Gastrocnemius medialis (tissue), 4 donors: ENCODE measurements around the gene UTY. TPM values are rescaled to one million over a fixed set of nuclear protein-coding genes. Genes with fewer than 3 reads are reported as not detected.

Source experiments
- ATAC-seq, 2 donors: fragments of 150-250 bp; one replicate each; pipeline ENCODE4 v1.9.1; 2016
- DNase-seq, 2 donors: peaks; one replicate each; pipeline ENCODE4 v3.0.0-alpha.2; 2019
- H3K27ac ChIP-seq, 4 donors: fragments of 200-600 bp; sonication (generic); 1 replicate in 1 of 4; 2 replicates in 3 of 4; pipeline ENCODE4 v1.5.1; 2016 to 2018; ENCODE audit warnings: mild to moderate bottlenecking in 2 of 4, moderate library complexity in 1 of 4
- H3K27me3 ChIP-seq, 3 donors: fragments of 200-600 bp; sonication (generic) in 2 of 3; 1 replicate in 1 of 3; 2 replicates in 2 of 3; pipeline versions ENCODE4 v1.5.1 to v1.6.0; 2016 to 2019; ENCODE audit warnings: mild to moderate bottlenecking in 1 of 3, moderate library complexity in 1 of 3
- H3K36me3 ChIP-seq, 2 donors: fragments of 200-600 bp; sonication (generic) in 1 of 2; one replicate each; pipeline ENCODE4 v1.5.1; 2017 to 2018
- H3K4me1 ChIP-seq, 2 donors: fragments of 200-600 bp; sonication (generic) in 1 of 2; one replicate each; pipeline ENCODE4 v1.5.1; 2016 to 2017; ENCODE audit warnings: mild to moderate bottlenecking in 2 of 2
- H3K4me3 ChIP-seq, 4 donors: fragments of 200-600 bp; sonication (generic) in 3 of 4; 1 replicate in 1 of 4; 2 replicates in 3 of 4; pipeline ENCODE4 v1.5.1; 2016 to 2019; ENCODE audit warnings: mild to moderate bottlenecking in 2 of 4
- H3K9me3 ChIP-seq, 3 donors: fragments of 200-600 bp; sonication (generic) in 2 of 3; 1 replicate in 1 of 3; 2 replicates in 2 of 3; pipeline ENCODE4 v1.5.1; 2016 to 2019
- POLR2A ChIP-seq, 2 donors: fragments of 450-650 bp; IDR thresholded peaks; one replicate each; pipeline ENCODE4 v1.6.1; 2017; ENCODE audit warnings: antibody characterized with exemption in 2 of 2, mild to moderate bottlenecking in 2 of 2, moderate library complexity in 2 of 2
- in situ Hi-C, 4 donors: fragments of 200-750 bp; cut with MboI; loops; one replicate each; pipeline versions ENCODE4 v1.15.0 to v1.8.0; 2017; ENCODE audit warnings: low sequenced_read_pairs in 4 of 4
- intact Hi-C: fragments of 100-400 bp; cut with DNase I; formaldehyde crosslinking; loops from one replicate; pipeline ENCODE4 v1.15.1; 2023; ENCODE audit warnings: low total_unique reads
- total RNA-seq, 4 donors: library from RNA; depleted of rRNA; stranded (reverse); fragments of >200 nt; gene quantifications; one replicate each; pipeline versions ENCODE4 v1.1.0 to v1.2.3, GENCODE V29; 2016
- TF ChIP-seq, protein P1 (sequence below), 5 experiments: fragments of 450-650 bp in 3 of 5; fragments of 200-600 bp in 2 of 5; sonication (generic) in 2 of 5; IDR thresholded peaks in 4 of 5; conservative IDR thresholded peaks in 1 of 5; 1 replicate in 4 of 5; 2 replicates in 1 of 5; pipeline ENCODE4 v1.5.1; 2016 to 2019; ENCODE audit warnings: antibody characterized with exemption in 5 of 5, mild to moderate bottlenecking in 3 of 5, moderate library complexity in 3 of 5

UTY gene
- total RNA-seq, 4 donors from 2014 or later: 17.2 to 39.4 TPM; not detected in 2

DNA sequence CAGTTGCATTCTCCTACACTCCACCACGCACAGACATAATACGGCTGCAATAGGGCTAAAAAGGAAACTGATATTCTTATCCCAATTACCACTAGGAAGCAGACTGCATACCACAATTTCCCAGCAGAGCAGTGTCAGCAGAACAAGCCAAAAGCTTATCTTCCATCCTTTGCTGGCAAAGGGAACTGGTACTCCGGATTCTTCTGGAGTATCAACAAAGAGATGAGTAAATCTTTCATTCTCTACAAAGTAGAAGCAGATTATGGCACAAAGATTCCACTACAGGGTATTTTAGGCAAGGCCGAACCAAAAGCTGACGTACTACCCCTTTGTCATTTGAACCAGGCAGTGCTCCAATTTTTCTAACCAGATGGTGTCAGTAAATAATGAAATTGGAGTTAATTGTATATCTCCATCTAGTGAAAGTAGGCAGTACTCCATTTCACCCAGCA, 56.5 kb downstream of the UTY start:
- Histone ChIP-seq H3K9me3 (no peaks in the 10 kb centered on the region), H3K36me3 (no peaks in the 10 kb centered on the region), H3K27ac (peak overlapping the region in 2 of 4 donors; percentile 35 to 41), H3K4me1 (peaks cover 0 to 29% of the 10 kb centered on the region in 2 donors), H3K4me3 (no peak overlapping the region), H3K27me3 (no peaks in the 10 kb centered on the region)
- TF ChIP-seq POLR2A (IDR thresholded peaks at IDR 0.05): no peak
- TF ChIP-seq, protein P1, sequence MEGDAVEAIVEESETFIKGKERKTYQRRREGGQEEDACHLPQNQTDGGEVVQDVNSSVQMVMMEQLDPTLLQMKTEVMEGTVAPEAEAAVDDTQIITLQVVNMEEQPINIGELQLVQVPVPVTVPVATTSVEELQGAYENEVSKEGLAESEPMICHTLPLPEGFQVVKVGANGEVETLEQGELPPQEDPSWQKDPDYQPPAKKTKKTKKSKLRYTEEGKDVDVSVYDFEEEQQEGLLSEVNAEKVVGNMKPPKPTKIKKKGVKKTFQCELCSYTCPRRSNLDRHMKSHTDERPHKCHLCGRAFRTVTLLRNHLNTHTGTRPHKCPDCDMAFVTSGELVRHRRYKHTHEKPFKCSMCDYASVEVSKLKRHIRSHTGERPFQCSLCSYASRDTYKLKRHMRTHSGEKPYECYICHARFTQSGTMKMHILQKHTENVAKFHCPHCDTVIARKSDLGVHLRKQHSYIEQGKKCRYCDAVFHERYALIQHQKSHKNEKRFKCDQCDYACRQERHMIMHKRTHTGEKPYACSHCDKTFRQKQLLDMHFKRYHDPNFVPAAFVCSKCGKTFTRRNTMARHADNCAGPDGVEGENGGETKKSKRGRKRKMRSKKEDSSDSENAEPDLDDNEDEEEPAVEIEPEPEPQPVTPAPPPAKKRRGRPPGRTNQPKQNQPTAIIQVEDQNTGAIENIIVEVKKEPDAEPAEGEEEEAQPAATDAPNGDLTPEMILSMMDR (IDR thresholded peaks at IDR 0.05 in 4 of 5, conservative IDR thresholded peaks at IDR 0.05 in 1 of 5): no peak
- in situ Hi-C loops: no loop called here
- intact Hi-C loops: no loop called here
- no peak for ATAC-seq
- no peak for DNase-seq

DNA sequence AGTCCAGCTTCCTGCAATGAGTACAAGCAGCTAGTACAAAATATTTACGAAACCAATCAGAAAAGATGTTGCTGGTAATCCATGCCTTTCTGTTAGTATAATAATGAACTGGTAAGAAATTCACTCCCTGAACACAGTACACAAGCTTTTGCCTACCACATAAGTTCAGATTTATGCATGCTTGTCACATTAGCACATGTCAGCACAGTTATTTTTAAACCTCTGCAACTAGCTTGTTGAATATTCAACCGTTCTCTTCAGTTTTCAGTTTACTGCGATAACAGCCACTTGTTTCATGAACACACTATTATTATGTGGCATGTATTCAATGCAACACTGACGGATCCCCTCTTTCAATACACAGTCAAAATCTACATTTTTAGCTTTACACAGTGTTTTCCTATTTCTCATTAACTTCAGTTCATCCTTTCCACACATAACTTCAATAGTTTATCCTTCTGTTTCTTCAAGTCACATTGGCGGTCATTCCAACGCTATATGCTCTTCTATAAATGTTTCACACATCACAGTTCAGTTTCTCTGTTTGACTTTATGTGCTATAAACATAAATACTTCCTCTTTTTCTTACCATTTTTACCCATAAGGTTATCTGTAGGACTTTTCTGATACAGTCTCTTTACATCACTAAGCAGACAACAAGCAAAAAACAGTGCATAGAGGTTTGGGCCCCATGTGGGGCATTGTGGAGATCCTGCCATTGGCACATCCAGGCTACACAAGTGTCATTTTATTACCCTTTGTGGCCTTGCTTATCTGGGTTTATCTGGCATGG, 62.8 kb downstream of the UTY start:
- H3K9me3 ChIP-seq: no peaks in the 10 kb centered on the region
- H3K4me1 ChIP-seq: peaks cover 0 to 26% of the 10 kb centered on the region in 2 donors
- no peak for DNase-seq
- no peak for TF ChIP-seq POLR2A (IDR thresholded peaks at IDR 0.05)
- no peak overlapping the region for H3K4me3 ChIP-seq
- in situ Hi-C loops (no loop called here), intact Hi-C loops (no loop called here)
- no peaks in the 10 kb centered on the region for H3K36me3 ChIP-seq
- H3K27me3 ChIP-seq: no peaks in the 10 kb centered on the region
- no peak overlapping the region for H3K27ac ChIP-seq
- ATAC-seq: no peak

DNA sequence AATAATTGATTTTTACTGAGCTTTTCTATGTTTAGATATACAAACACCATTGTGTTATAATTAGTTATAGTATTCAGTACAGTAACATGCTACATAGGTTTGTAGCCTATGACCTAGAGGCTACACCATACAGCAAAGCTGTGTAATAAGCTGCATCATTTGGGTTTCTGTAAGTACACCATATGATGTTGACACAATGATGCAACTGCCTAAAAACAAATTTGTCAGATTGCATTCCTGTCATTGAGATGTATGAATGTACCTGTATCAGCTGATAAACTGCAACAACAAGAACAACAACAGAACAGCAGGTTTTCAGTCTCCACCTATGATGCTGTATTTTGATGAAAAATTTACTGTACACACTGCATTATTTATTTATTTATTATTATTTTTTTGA, 64.3 kb downstream of the UTY start:
- Histone ChIP-seq H3K36me3 (no peaks in the 10 kb centered on the region), H3K4me1 (peaks cover 0 to 22% of the 10 kb centered on the region in 2 donors), H3K9me3 (no peaks in the 10 kb centered on the region), H3K27me3 (no peaks in the 10 kb centered on the region), H3K27ac (no peak overlapping the region), H3K4me3 (no peak overlapping the region)
- intact Hi-C loops (no loop called here), in situ Hi-C loops (no loop called here)
- ATAC-seq: no peak
- TF ChIP-seq, protein P1 (IDR thresholded peaks at IDR 0.05 in 4 of 5, conservative IDR thresholded peaks at IDR 0.05 in 1 of 5): no peak
- TF ChIP-seq POLR2A (IDR thresholded peaks at IDR 0.05): no peak
- no peak for DNase-seq

DNA sequence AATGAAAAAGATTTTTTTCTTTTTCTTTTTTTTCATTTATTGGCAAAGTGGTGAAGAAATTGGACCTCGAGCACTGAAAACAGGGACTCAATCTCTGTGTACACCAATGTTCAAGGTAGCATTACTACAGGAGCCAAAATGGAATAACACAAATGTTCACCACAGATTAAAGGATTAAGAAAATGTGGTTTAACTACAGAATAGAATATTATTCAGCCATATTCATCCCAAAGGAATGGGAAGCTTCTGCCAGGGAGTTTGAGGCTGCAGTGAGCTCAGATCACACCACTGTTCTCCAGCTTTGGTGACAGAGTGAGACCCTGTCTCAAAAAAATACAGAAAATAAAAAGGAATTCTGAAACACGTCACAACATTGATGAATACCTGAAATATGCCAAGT, 81.0 kb downstream of the UTY start:
- Histone ChIP-seq H3K9me3 (no peaks in the 10 kb centered on the region), H3K27me3 (no peaks in the 10 kb centered on the region), H3K27ac (no peak overlapping the region), H3K36me3 (no peaks in the 10 kb centered on the region), H3K4me1 (peaks cover 0 to 6% of the 10 kb centered on the region in 2 donors), H3K4me3 (no peak overlapping the region)
- no peak for DNase-seq
- in situ Hi-C loops: no loop called here
- ATAC-seq: no peak
- intact Hi-C loops: no loop called here
- no peak for TF ChIP-seq POLR2A (IDR thresholded peaks at IDR 0.05)
- TF ChIP-seq, protein P1 (IDR thresholded peaks at IDR 0.05 in 4 of 5, conservative IDR thresholded peaks at IDR 0.05 in 1 of 5): no peak

DNA sequence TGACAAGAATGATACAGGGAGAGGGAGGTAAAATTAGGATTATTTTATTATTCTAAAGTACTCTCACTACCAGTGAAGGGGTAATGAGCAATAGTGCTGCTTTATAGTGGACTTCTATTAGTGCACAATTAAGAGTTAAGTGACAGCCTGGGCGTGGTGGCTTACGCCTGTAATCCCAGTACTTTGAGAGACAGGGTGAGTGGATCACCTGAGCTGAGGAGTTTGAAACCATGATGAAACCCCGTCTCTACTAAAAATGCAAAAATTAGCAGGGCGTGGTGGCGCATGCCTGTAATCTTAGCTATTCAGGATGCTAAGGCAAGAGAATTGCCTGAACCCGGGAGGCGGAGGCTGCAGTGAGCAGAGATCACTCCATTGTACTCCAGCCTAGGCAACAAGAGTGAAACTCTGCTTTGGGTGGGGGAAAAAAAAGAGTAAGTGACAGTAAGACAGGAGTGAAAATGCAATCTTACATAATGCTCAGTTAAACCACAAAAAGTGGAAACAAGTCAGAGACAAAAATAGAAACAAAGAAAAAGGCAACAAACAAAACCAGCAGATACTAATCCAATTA, 98.6 kb downstream of the UTY start:
- Histone ChIP-seq H3K27ac (no peak overlapping the region), H3K4me3 (no peak overlapping the region), H3K36me3 (no peaks in the 10 kb centered on the region), H3K27me3 (no peaks in the 10 kb centered on the region), H3K9me3 (no peaks in the 10 kb centered on the region), H3K4me1 (no peaks in the 10 kb centered on the region)
- in situ Hi-C loops: no loop called here
- intact Hi-C loops: no loop called here
- ATAC-seq (no peak), DNase-seq (no peak)
- no peak for TF ChIP-seq POLR2A (IDR thresholded peaks at IDR 0.05)
- TF ChIP-seq, protein P1 (IDR thresholded peaks at IDR 0.05 in 4 of 5, conservative IDR thresholded peaks at IDR 0.05 in 1 of 5): no peak
